NCI-H2171 (cell line): ENCODE results near the gene HCN2.
A peak's percentile ranks its signal among the peaks of the same experiment; 100 is the strongest.

ENCODE experiments used
- DNase-seq: peaks from one replicate; lab custom pipeline; 2025; lab: John Stamatoyannopoulos, UW

The HCN2 gene

GRCh38 chr19:656751-657559, 67.3 kb downstream of the HCN2 start:
- no peak for DNase-seq

GRCh38 chr19:657611-658010, 67.9 kb downstream of the HCN2 start:
- DNase-seq = no peak

- no peak for DNase-seq
Measured at GRCh38 chr19:658059-658839, 68.6 kb downstream of the HCN2 start.

GRCh38 chr19:658916-659839, 69.5 kb downstream of the HCN2 start:
- DNase-seq = no peak

GRCh38 chr19:660793-661426, 71.2 kb downstream of the HCN2 start:
- no peak for DNase-seq

GRCh38 chr19:661427-662196, 71.9 kb downstream of the HCN2 start:
- no peak for DNase-seq

- no peak for DNase-seq
Measured at GRCh38 chr19:662207-662961, 72.7 kb downstream of the HCN2 start.

GRCh38 chr19:662962-663681, 73.4 kb downstream of the HCN2 start, which contains the start of gene RNF126:
RNF126 (minus strand) TSS chr19:663214; CDS start chr19:663121, 93 bp downstream.
- peak; percentile 90 for DNase-seq

DNA sequence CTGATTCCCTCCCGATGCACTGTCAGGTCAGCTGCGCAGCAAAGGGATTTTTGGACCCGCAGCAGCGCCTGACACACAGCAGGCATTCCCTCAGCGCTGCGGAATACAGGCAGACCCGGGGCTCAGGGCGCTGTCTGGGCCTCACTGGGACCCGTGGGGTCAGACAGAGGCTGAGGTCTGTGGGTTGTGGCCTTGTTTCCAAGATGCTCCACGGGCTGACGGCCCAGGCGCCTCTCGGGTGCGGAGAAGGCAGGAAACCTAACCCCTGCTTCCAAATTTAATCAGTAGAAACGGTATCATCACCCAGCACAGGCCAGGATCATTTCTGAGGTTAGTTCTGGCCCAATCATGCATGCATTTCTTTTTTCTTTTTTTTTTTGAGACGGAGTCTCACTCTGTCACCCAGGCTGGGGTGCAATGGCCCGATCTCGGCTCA, 74.0 kb downstream of the HCN2 start:
- DNase-seq = no peak

- peak; percentile 79 for DNase-seq
Measured at GRCh38 chr19:664913-665443, 75.3 kb downstream of the HCN2 start.
